ENCODE data around the gene IGF1.

The IGF1 gene

GRCh38 chr12:102430661-102431060, 49.7 kb downstream of the IGF1 start:
- CTCF ChIA-PET: interaction anchor here (0.6 kb wide), 1 partner anchor 54 kb away, joined by 3 read pairs; no protein-coding TSS in a partner anchor
- Histone ChIP-seq H3K4me3 (ENCODE audit: low read depth, low read length) (no peak overlapping the region), H3K4me1 (ENCODE audit: control insufficient read depth, insufficient read depth, low read length) (no peaks in the 10 kb centered on the region), H3K27ac (ENCODE audit: extremely low read depth, low read depth, low read length) (no peak overlapping the region), H3K9me3 (ENCODE audit: control insufficient read depth, insufficient read depth, low read depth, low read length) (no peaks in the 10 kb centered on the region), H3K36me3 (ENCODE audit: control insufficient read depth in 2 of 2, insufficient read depth in 1 of 2, low read length in 2 of 2) (no peaks in the 10 kb centered on the region)
- POLR2A ChIA-PET: no interaction called here
- no peak for TF ChIP-seq ZNF133 (tag by site-specific recombination; IDR thresholded peaks at IDR 0.05)

GRCh38 chr12:102429211-102430154, 50.9 kb downstream of the IGF1 start:
- H3K27ac ChIP-seq (ENCODE audit: extremely low read depth, low read depth, low read length): no peak overlapping the region
- TF ChIP-seq HOXC10 (CRISPR knock-in tag; IDR thresholded peaks at IDR 0.05): no peak
- no peak for TF ChIP-seq TCF7L2 (IDR thresholded peaks at IDR 0.05; ENCODE audit: borderline replicate concordance, low read depth, low read length)
- TF ChIP-seq ZNF510 (tag by site-specific recombination; IDR thresholded peaks at IDR 0.05; ENCODE audit: insufficient replicate concordance): no peak
- TF ChIP-seq PRDM10 (tag by site-specific recombination; IDR thresholded peaks at IDR 0.05): no peak
- no peak for TF ChIP-seq ZNF449 (tag by site-specific recombination; IDR thresholded peaks at IDR 0.05)
- TF ChIP-seq ZNF792 (tag by site-specific recombination; IDR thresholded peaks at IDR 0.05): no peak
- TF ChIP-seq KLF1 (tag by site-specific recombination; IDR thresholded peaks at IDR 0.05): no peak
- TF ChIP-seq ZNF513 (tag by site-specific recombination; IDR thresholded peaks at IDR 0.05): no peak
- no peak for TF ChIP-seq SCRT2 (tag by site-specific recombination; IDR thresholded peaks at IDR 0.05)
- TF ChIP-seq ZNF501 (tag by site-specific recombination; IDR thresholded peaks at IDR 0.05): no peak
- no peak for TF ChIP-seq ZNF24 (tag by site-specific recombination; IDR thresholded peaks at IDR 0.05)
- TF ChIP-seq ZNF76 (tag by site-specific recombination; IDR thresholded peaks at IDR 0.05; ENCODE audit: borderline replicate concordance, low read depth): no peak
- no peak for TF ChIP-seq ZNF626 (tag by site-specific recombination; IDR thresholded peaks at IDR 0.05)
- no peak for TF ChIP-seq ZNF223 (tag by site-specific recombination; IDR thresholded peaks at IDR 0.05)
- no peak for TF ChIP-seq KLF7 (tag by site-specific recombination; IDR thresholded peaks at IDR 0.05; ENCODE audit: borderline replicate concordance)
- TF ChIP-seq ZNF660 (tag by site-specific recombination; IDR thresholded peaks at IDR 0.05): no peak
- TF ChIP-seq SP7 (tag by site-specific recombination; IDR thresholded peaks at IDR 0.05): no peak
- TF ChIP-seq ZNF645 (tag by site-specific recombination; IDR thresholded peaks at IDR 0.05): no peak

More at GRCh38 chr12:102429211-102430154, 50.9 kb downstream of the IGF1 start:
- Histone ChIP-seq H3K9me3 (ENCODE audit: control insufficient read depth, insufficient read depth, low read depth, low read length) (no peaks in the 10 kb centered on the region), H3K36me3 (ENCODE audit: control insufficient read depth in 2 of 2, insufficient read depth in 1 of 2, low read length in 2 of 2) (no peaks in the 10 kb centered on the region), H3K4me1 (ENCODE audit: control insufficient read depth, insufficient read depth, low read length) (no peaks in the 10 kb centered on the region), H3K4me3 (ENCODE audit: low read depth, low read length) (no peak overlapping the region)
- ChIA-PET POLR2A (no interaction called here), CTCF (no interaction called here)

All from HEK293 (cell line).